Measurements from ENCODE around the gene GPR26.

Gene GPR26

GRCh38 chr10:123648595-123648994 is 17.6 kb upstream of the GPR26 start:
- no peak for DNase-seq

GRCh38 chr10:123649676-123650075 is 16.5 kb upstream of the GPR26 start:
- DNase-seq, result no peak

DNA sequence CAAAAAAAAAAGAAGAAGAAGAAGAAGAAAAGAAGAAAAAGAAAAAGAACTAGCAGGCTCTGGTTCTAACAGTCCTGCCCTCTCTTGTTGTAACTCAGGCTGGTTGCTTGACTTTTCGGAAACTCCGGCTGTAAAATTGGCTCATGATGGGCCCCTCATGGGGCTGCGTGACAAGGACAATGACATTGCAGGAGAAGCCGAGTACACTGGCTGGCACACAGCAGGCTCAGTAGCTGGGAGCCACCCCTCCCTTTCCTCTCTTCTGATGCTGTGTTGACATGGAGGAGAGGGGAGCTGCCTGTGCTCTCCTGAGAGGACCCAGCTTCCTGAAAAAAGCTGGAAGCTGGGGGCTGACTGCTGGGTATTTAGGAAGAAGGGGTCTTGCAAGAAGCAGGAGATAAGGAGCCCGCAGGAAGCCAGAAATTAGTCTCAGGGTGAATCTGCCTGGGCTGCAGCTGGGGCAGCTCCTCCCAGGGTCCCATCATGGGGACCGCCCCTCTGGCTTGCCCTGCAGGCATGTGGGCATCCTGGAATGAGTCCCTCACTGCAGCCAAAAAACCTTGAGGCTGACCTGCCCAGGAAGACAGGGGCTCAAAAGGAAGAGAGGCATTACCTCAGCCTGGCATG is 14.6 kb upstream of the GPR26 start:
- DNase-seq, result peak; percentile 8

DNA sequence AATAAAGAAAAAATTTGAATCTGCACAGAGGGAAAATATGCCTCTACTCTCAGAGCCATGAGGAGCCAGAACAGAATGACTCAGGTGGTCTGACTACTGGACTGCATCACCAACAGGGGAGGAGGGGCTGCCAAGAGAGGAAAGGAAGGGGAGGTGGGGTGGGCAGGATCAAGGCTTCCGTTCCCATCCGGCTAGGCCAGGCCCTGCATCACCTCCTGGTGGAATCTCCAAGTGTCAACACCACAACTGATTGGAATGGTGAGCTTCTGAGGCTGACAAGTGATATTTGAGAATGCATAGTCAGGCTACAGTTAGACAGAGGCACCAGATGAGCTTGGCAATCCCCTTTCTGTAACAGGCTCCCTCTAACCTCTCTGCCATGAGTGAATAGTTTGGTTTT is 10.4 kb upstream of the GPR26 start:
- no peak for DNase-seq

DNA sequence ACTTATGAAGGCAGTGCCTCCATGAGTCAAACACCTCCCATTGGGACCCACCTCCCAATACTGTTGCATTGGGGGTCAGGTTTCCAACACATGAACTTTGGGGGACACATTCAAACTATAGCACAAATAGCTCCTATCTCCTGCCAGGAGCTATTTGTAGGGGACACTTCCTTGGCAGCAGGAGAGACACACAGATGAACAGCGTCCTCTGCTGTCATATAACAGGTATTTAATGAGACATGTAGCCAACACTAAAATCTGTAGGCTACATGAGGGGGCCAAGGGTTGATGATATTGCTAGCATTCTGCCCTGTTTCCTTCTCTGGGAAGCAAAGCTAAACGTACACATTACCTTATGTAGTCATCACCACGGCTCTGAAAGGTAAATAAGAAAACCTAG is 2.6 kb upstream of the GPR26 start:
- no peak for DNase-seq

DNA sequence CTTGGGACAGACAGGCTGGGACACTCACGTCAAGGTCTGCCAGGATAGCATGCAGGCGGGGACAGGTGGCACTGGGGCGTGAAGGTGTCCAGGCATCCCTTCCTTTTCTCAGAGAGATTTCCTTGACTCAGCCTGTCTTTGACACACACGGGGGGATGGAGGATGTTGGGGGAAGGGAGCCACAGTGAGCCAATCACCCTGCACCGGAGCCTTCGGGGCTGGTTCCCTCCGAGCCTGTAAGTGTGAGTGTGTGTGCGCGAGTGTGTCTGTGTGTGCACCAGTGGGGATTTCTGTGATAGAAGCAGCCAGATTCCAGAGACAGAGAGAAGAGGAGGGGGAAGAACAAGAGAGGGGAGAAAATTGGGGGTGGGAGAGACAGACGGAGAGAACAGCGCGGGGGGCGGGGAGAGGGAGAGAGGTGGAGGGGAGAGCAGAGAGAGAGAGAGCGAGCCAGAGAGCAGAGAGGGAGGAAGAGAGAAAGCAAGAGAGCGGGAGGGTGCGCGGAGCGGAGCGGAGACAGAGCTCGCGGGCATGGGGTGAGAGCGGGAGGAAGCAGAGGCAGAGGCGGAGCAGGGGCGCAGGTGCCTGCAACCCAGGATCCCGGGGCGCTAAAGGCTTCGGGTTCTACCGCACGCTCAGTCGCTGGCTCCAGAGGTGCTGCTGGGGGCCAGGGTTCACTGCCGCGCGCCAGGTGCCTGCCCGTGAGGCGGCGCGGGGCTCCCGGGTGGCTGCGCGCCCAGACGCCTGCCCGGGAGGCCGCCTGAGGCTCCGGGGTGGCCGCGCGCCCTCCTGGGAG is 466 bp upstream of the GPR26 start:
- no peak for DNase-seq

GRCh38 chr10:123669886-123670285 is 3.7 kb downstream of the GPR26 start:
- DNase-seq, result no peak

DNA sequence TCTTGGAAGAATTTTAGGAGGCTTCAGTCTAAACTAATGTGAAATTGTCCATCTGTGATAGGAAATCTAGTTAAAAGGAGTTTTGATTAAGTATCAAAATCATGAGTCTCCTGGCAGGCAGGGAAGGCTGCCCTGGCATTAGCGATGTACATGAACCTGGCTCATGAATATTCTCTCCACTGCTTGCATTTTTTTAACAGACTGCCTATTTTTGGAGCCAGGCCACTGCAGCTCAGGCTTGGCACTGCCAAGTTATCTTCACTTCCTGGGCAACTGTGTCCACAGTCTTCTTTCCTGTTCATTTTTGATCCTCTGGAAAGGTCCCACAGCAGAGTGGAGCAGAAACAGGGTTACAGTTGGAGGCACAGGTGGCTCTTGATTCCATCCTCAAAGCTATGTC is 7.0 kb downstream of the GPR26 start:
- DNase-seq, result no peak

DNA sequence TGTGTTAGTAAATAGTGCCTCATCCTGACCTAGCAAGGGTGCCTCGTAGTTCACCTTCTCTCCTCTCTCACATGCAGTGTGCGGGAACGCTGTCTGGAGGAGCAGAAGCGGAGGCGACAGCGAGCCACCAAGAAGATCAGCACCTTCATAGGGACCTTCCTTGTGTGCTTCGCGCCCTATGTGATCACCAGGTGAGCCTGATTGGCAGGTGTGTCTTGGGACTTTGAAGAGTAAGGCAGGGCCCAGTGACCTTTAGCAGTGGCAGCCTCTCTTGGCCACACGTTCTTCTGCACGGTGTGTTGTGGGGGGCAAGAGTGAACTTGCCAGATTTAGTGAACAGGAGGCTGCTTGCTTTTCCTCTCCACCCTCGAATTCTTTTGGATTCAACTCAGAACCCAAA is 8.6 kb downstream of the GPR26 start:
- DNase-seq, result no peak

DNA sequence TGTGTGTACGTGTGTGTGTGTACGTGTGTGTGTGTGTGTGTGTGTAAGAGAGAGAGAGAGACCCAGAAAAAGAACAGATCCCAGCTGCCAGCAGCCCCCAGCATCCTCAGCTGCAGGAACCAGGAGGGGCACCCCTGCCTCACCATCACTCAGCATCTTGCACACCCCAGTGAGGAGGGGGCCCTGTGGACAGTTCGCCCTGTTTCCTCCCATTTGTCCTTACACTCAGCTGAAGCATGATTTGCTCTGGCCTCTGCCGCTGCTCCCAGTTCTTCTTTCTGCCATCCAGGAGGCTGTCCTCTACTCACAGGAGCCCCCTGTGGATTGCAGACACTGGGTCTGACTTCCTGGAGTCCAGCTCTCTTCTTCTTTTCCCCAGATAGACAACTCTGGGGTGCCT is 9.7 kb downstream of the GPR26 start:
- DNase-seq, result no peak

- DNase-seq, result no peak
These were observed 11.4 kb downstream of the GPR26 start for GRCh38 chr10:123677556-123677955.

GRCh38 chr10:123678376-123678775 is 12.2 kb downstream of the GPR26 start:
- no peak for DNase-seq

DNA sequence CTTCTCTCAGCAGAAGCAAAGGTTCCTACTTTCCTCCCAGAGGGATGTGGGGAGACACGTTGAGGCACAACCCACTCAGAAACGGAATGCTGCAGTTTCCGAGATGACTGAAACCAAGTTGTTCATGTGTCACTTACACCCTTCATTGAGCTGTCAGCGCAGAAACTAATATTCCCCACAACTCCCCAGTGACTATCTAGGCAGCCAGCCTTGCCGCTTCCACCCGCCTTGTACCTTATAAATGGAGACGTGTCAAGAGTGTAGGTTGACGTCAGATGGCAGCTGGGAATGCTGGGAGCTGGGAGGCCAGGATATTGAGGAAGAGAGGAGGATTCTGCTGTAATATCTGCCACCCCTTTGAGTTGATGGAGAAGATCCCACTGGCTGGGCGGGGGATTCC is 15.1 kb downstream of the GPR26 start:
- no peak for DNase-seq

DNA sequence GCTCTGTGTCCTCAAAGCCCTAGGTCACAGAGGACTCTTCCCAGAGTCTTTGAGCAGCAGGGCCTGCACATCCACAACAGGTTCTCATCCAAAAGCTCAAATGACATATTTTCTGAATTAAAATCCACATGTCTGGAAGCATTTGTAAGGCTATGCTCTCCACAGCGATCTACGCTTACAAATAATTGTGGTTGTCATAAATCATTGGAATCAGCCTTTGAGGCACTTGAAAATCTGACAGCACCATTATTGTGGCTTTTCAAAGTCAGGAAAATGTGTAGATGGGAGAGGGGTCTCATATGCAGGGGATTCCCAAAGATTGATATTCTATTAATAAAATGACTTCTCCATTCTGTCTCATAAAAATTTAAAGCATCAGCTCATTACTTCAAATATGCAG is 16.3 kb downstream of the GPR26 start:
- no peak for DNase-seq

- DNase-seq, result no peak
These were observed 17.3 kb downstream of the GPR26 start for GRCh38 chr10:123683459-123683858.

DNA sequence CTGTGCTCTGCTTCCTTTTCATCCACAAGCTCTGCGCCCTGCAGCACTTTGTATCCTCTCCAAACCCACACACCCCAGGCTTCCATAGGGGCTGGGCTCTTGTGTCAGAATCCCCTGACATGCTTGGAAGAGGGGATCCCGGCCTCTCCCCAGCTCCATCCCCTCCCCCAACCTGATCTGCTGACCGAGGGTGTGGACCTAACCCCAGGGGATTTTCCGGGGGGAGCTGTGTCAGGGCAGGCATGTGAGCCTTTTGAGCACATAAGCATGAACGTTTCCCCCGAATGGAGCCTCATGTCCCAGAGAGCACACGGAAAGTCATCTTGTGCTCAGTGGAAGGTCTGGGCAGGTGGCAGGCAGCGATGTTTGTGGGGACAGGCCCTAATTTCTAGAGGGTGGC is 17.7 kb downstream of the GPR26 start:
- no peak for DNase-seq

- DNase-seq, result no peak
These were observed 19.1 kb downstream of the GPR26 start for GRCh38 chr10:123685260-123685659.

DNA sequence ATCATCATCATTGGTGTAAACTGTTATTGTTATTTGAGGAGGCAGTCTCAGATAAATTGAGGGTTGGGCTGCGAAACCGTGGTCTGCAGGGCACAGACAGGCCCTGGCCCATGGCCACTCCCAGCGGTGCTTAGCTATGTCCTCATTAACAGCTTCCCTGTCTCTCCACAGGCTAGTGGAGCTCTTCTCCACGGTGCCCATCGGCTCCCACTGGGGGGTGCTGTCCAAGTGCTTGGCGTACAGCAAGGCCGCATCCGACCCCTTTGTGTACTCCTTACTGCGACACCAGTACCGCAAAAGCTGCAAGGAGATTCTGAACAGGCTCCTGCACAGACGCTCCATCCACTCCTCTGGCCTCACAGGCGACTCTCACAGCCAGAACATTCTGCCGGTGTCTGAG is 21.6 kb downstream of the GPR26 start:
- DNase-seq, result no peak

DNA sequence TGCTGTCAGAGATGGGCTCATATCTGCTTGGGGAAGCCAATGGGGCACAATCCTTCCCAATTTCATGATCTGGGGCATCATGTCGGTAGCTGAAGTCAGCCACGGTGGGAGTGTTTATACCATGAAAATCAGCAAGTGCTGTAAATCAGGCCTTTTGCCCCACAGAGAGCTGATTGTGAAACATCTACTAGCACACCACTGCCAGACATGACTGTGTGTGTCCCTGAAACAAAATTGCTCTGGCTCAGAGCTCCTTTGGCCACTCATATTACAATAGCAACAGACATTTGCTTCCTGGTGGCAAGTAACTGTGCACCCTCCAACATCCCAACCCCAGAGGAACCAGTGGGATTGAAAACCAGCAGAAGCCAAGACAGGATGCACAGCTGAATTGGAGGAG is 23.7 kb downstream of the GPR26 start:
- DNase-seq, result no peak

GRCh38 chr10:123703195-123703790 is 37.1 kb downstream of the GPR26 start:
- DNase-seq, result no peak

DNA sequence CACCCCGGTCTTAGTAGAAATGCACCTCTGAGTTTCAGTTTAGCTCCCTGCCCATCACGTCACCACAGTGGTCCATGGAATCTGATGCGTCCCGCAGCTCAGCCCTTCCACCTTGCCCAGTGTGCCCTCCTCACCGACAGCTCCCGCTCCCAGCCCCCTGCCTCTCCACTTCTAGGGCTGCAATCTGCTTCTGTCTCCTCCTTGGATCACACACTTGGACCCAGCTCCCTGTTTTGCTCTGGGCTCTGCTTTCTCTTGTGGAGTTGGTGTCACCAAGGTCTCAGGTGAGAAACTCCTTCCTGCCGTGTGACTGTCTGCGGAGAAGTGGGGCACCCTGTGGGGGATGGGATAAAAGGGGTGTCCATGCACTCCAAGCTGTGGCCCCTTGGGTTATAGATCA is 37.9 kb downstream of the GPR26 start:
- DNase-seq, result no peak

- no peak for DNase-seq
These were observed 38.7 kb downstream of the GPR26 start for GRCh38 chr10:123704812-123705211.

DNA sequence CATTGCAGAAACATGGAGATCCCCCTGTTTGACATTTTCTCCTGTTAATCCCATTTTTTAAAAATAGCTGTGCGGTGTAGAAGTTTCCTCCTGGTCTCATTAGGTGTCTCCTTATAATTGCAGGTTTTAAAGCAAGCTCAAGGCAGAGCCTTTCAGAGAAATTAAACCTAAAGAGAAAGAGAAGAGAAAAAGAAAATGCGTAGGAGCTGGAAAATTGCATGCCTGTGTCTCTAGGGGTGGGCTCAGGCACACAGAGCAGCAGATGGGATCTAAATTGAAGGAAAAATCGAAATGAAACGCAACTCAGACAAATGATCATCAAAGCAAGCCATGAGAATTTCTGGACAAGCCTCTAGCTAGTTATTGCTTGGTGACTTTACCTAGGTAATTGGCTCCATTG is 40.1 kb downstream of the GPR26 start:
- no peak for DNase-seq

- no peak for DNase-seq
These were observed 49.4 kb downstream of the GPR26 start for GRCh38 chr10:123715546-123715945.

GRCh38 chr10:123717336-123717735 is 51.2 kb downstream of the GPR26 start:
- no peak for DNase-seq
